Nephron (organoid): Measurements from ENCODE around the gene HIPK2.
A peak's percentile ranks its signal among the peaks of the same experiment; 100 is the strongest.

Experiments
- H3K27ac Mint-ChIP-seq, 3 experiments: 2 replicates each; pipeline ENCODE4 v1.8.0; 2020; ENCODE audit warnings: mixed read lengths in 3 of 3, mild to moderate bottlenecking in 2 of 3, moderate library complexity in 1 of 3
- H3K27me3 Mint-ChIP-seq: 2 replicates; pipeline ENCODE4 v1.8.0; 2021; ENCODE audit warnings: low read depth, mild to moderate bottlenecking, moderate library complexity, mixed read lengths
- H3K36me3 Mint-ChIP-seq: 2 replicates; pipeline ENCODE4 v1.8.0; 2020; ENCODE audit warnings: low read depth, mixed read lengths
- H3K4me1 Mint-ChIP-seq: 2 replicates; pipeline ENCODE4 v1.8.0; 2020; ENCODE audit warnings: mixed read lengths
- H3K4me3 Mint-ChIP-seq, 3 experiments: 2 replicates each; pipeline ENCODE4 v1.8.0; 2020; ENCODE audit warnings: mild to moderate bottlenecking in 3 of 3, mixed read lengths in 3 of 3, moderate library complexity in 2 of 3
- H3K9me3 Mint-ChIP-seq: 2 replicates; pipeline ENCODE4 v1.8.0; 2020; ENCODE audit warnings: mixed read lengths
- CTCF ChIP-seq, 3 experiments: fragments of 200-600 bp; sonication (generic); IDR thresholded peaks; one replicate each; pipeline ENCODE4 v1.5.0; 2021; ENCODE audit warnings: antibody characterized with exemption in 3 of 3; ENCODE audit not compliant: unreplicated experiment in 3 of 3

HIPK2 gene

GRCh38 chr7:139630643-139631519 is 146.9 kb downstream of the HIPK2 start:
- Mint-ChIP-seq H3K36me3 (peaks cover 77% of the 10 kb centered on the region), H3K27me3 (no peaks in the 10 kb centered on the region), H3K9me3 (no peaks in the 10 kb centered on the region), H3K4me1 (peaks cover 5% of the 10 kb centered on the region), H3K27ac (peak overlapping the region in 1 of 3 experiments; percentile 47), H3K4me3 (no peak overlapping the region)
- no peak for TF ChIP-seq CTCF (IDR thresholded peaks at IDR 0.05; ENCODE audit: unreplicated experiment in 3 of 3)

GRCh38 chr7:139629392-139630082 is 148.3 kb downstream of the HIPK2 start:
- H3K27ac Mint-ChIP-seq, result peak overlapping the region in 2 of 3 experiments; percentile 49 to 51
- H3K9me3 Mint-ChIP-seq, result no peaks in the 10 kb centered on the region
- H3K4me3 Mint-ChIP-seq, result no peak overlapping the region
- no peaks in the 10 kb centered on the region for H3K4me1 Mint-ChIP-seq
- no peak for TF ChIP-seq CTCF (IDR thresholded peaks at IDR 0.05; ENCODE audit: unreplicated experiment in 3 of 3)
- no peaks in the 10 kb centered on the region for H3K27me3 Mint-ChIP-seq
- H3K36me3 Mint-ChIP-seq, result peaks cover 81% of the 10 kb centered on the region

DNA sequence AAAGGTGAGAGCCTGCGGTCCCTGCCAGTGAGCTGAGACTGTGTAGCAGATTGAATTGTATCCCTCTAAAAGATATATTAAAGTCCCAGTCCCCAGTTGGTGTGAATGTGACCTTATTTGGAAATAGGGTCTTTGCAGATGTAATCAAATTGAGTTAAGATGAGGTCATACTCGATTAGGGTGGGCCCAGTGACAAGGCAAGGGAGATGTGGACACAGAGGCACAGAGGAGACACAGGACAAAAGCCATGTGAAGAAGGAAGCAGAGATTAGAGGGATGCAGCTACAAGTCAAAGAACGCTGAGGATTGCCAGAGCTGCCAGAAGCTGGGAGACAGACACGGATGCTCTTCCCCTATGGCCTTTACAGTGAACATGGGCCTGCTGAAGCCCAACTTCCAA is 150.0 kb downstream of the HIPK2 start:
- Mint-ChIP-seq H3K36me3 (peaks cover 87% of the 10 kb centered on the region), H3K9me3 (no peaks in the 10 kb centered on the region), H3K27ac (no peak overlapping the region), H3K27me3 (no peaks in the 10 kb centered on the region), H3K4me3 (no peak overlapping the region), H3K4me1 (no peaks in the 10 kb centered on the region)
- TF ChIP-seq CTCF (IDR thresholded peaks at IDR 0.05; ENCODE audit: unreplicated experiment in 3 of 3), result no peak

- no peak for TF ChIP-seq CTCF (IDR thresholded peaks at IDR 0.05; ENCODE audit: unreplicated experiment in 3 of 3)
- Mint-ChIP-seq H3K36me3 (peaks cover 83% of the 10 kb centered on the region), H3K9me3 (no peaks in the 10 kb centered on the region), H3K27me3 (no peaks in the 10 kb centered on the region), H3K4me3 (no peak overlapping the region), H3K4me1 (no peaks in the 10 kb centered on the region), H3K27ac (no peak overlapping the region)
These were observed 151.0 kb downstream of the HIPK2 start for GRCh38 chr7:139626817-139627216.

- no peaks in the 10 kb centered on the region for H3K9me3 Mint-ChIP-seq
- H3K4me3 Mint-ChIP-seq, result no peak overlapping the region
- H3K27ac Mint-ChIP-seq, result no peak overlapping the region
- H3K36me3 Mint-ChIP-seq, result peaks cover 76% of the 10 kb centered on the region
- H3K27me3 Mint-ChIP-seq, result no peaks in the 10 kb centered on the region
- H3K4me1 Mint-ChIP-seq, result peaks cover 10% of the 10 kb centered on the region
- TF ChIP-seq CTCF (IDR thresholded peaks at IDR 0.05; ENCODE audit: unreplicated experiment in 3 of 3), result no peak
These were observed 154.3 kb downstream of the HIPK2 start for GRCh38 chr7:139623518-139623917.
